Stimulated activated CD8-positive, alpha-beta memory T cell treated with anti-CD3 and anti-CD28 coated beads, Interleukin-7, amount 100 ng/mL, for 48 hours (primary cell): ENCODE results near the gene EML3.
A peak's percentile ranks its signal among the peaks of the same experiment; 100 is the strongest.
"Not testable (repeated sequence)": the region's sequence is repeated elsewhere in the genome, so short reads cannot be mapped to it uniquely, and the experiment has no call there.

Experiments
- DNase-seq, 2 donors: peaks; one replicate each; pipeline ENCODE4 v3.0.0-alpha.2; 2020; ENCODE audit warnings: low read depth in 1 of 2; ENCODE audit errors: extremely low read depth in 1 of 2

Gene EML3

DNA sequence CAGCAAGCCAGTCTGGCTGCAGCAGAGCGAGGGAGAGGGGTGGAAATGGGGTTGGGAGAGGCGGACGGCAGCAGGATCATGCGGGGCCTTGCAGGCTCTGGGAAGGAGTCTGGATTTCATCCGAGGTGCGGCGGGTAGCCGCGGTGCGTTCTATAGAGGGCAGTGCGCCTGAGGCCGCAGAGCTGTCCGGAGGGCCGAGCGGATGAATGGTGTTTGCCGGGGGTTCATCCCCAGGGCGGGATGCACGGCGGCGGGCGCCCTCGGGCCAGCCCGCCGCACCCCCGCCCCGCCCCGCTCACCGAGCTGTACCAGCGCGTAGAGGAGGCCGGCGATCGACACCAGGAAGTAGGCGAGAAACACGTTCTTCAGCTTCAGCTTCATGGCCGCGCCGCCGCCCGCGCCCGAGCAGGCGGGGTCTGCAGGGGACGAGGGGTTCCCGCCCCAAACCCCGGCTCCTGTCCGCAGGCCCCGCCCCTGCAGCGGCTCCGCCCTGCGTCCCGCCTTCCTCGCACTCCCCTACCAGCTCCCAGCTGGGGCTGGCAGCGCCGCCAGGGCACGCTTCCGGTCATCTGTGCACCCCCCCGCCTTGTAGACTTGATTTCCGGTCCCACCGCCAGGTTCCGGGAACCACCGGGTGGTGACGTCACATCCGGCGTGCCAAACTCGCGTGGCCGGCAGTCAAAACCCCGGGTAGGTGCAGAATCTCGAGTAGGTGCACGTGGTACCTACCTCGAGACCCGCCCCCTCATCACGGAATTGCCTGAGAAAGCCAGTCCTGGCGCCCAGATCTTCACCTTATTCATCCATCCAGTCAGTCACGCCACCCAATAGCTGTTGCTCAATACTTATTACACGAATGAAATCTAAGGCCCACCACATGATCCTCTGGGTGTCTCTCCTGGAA is 9.2 kb upstream of the EML3 start, which contains the start of gene B3GAT3:
Gene B3GAT3 (minus strand): TSS at position 420 of the 904 bp plus-strand sequence. CDS start 39 bp downstream, at position 381.
- DNase-seq = peak; percentile 97 to 98

DNA sequence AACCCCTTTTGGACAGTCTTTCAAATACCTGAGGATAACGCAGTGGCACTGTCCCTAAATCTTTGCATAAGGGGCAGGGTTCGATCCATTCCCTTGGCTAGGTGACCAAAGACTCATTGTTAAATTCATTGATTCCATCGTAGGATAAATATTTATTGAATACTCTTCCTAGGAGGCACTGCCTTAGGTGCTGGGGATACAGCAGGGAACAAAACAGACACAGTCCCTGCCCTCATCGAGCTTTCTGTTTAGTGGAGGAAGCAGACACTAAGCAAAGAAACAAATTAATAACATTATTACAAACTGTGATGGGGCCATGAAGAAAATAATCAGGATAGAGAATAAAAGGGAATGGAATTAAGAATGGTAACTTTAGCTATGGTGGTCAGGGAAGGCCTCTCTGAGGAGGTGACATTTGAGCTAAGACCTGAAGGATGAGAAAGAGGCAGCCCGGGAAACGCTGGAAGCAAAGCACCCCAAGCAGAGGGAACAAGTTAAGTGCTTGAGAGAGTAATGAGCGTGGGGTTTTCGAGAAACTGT is 8.5 kb upstream of the EML3 start:
- no peak for DNase-seq

GRCh38 chr11:62616957-62617356 is 4.4 kb upstream of the EML3 start:
- DNase-seq = not testable (repeated sequence)

- no peak for DNase-seq
These were observed 2.9 kb upstream of the EML3 start for GRCh38 chr11:62615521-62615920.

- peak in 1 of 2 donors; percentile 40 for DNase-seq
These were observed 1.7 kb upstream of the EML3 start for GRCh38 chr11:62614275-62614674.

GRCh38 chr11:62613291-62613778 is 760 bp upstream of the EML3 start:
- no peak for DNase-seq

DNA sequence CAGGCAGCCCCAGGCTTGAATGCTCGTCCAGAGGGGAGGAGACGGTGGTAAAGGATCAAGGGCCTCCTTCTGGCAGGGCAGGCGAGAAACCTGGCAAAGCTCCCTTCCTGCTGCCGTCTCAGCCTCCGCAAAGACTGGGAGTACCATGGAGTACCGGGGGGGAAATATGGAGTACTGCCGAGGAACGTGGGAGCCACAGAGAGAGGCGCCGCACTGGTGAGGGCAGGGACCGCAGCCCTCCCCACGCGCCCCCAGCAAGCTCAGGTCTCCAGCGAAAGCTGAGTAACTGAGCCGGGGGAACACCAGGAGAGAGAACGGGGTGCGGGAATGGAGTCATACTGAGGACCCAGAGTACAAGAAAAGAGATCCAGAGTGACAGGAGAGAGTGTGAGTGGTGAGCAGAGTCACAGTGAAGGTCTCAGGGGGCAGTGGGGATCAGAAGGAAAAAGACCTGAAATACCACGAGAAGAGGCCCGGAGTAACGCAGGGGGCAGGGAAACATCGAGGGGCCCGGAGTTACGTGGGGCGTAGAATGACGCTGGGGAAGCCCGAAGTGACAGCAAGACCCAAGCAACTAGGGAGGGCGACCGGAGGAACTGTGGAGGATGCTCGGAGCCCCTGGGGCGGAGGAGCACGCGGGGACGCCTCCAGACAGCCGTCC is 740 bp downstream of the EML3 start:
- peak in 1 of 2 donors; percentile 33 for DNase-seq

DNA sequence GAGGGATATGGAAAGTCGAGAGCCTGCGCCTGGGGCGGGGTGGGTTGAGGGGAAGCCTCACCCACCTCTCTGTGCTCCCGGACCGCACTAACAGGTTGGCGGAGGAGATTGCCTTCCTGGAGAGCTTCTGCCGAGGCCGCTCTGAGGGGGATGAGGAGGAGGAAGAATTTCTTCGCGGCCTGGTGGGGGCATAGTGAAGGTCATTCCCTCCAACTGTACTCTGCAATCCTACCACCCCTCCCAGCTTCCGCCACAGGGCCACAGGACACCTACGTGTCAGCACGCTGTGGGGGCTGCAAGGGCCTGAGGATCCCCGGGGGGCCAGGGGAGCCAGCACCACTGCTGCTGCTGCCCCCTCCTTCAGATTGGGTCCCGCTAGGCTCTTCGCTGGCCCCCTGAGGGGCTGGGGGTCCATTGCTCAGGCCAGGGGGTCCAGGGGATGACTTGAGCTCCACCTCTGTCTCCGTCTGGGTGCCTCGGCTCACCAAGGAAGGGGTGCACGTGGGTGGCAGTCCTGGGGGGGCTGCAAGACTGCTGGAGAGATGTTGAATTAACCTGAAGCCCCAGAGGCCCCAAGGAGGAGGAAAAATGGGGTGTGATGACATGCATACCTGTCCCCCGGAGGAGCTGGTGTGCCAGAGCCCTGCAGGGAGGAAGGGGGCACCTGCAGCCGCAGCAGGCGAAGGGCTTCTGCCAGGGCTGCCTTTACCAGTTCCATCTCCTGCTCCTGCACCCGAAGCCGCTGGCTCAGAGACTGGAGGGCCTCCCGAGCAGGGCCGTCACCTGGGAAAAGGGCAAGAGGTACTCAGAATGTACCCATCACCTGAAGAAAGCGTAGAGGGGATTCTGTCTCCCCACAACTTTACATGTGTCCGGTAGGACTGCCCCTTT is 1.5 kb downstream of the EML3 start:
- no peak for DNase-seq

GRCh38 chr11:62610403-62610802 is 2.2 kb downstream of the EML3 start:
- DNase-seq = no peak

DNA sequence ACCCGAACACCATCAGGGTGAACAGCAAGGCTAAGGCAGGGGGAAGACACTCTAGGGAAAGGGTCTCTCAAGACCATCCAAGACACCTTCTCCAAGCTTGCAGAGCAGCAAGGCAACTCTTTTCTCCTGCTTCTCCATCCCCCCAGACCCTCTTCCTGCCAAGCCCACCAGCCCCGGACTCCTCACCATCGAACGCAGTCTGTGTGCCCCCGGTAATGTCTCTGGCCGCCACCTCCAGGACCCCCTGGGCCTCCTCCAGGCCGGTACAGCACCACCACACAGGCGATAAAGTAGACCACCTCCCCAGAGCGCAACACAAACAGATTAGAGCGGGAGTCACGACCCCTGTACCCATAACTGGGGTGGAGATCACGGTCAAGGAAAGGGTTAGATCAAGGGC is 3.8 kb downstream of the EML3 start:
- no peak for DNase-seq

- DNase-seq = no peak
These were observed 4.9 kb downstream of the EML3 start for GRCh38 chr11:62607714-62608113.

DNA sequence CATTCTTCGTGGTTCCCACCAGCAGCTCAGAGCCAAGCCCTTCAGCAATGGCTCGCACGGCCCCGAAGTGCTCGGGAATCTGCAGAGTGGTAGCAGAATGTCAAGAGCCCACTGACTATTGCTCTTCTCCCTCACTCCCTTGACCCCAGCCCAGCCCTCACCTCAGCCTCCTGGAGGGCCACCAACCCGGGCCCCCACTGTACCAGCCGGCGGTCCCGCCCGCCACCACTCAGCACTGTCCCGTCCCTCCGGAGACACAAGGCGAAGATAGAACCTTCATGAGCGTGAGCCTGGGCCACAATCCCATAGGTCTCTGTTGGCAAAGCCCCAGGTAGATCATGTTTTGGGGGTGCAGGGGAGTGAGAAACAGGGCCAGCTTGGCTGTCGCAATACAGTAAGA is 6.7 kb downstream of the EML3 start:
- DNase-seq = no peak

DNA sequence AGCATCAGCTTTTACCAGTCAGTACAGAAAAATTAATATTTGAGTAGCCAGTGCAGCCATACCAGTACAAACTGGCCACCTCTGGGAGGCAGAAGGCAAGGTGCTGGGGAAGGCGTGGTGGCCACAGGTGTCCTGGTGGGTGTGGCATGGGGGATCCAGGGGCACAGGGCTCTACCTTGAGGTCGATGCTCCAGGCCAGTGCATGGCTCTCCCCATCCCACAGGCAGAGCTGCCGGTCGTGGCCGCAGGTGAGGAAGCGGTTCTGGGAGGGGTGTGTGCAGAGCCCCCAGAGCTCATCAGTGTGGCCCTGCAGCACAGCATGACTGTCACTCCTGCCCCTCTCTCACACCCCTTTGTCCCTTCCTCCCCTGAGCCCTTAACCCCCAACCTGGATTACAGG is 7.1 kb downstream of the EML3 start:
- no peak for DNase-seq

DNA sequence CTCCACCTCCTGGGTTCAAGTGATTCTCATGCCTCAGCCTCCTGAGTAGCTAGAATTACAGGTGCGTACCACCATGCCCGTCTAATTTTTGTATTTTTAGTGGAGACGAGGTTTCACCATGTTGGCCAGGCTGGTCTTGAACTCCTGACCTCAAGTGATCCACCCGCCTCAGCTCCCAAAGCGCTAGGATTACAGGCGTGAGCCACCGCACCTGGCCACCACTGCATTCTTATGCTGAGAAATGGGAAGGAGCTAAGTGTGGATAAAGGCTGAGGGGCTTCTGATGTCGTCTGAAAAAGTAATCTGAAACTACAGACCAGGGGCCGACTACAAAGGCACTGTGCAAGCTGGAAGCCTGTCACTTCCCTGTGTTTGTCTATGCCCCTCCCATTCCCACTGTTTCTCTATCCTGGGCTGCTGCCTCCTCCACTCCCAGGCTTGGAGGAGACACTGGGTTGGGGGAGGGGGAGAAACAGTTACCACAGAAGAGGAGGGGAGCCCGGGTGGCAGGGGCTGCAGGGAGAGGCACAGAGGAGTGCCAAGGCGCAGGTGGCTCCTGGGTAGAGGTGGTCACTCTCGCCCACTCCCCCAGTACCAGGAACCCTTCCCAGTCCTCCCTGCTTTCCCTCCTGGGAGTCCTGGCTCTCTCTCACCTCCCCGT is 8.0 kb downstream of the EML3 start:
- DNase-seq = no peak

DNA sequence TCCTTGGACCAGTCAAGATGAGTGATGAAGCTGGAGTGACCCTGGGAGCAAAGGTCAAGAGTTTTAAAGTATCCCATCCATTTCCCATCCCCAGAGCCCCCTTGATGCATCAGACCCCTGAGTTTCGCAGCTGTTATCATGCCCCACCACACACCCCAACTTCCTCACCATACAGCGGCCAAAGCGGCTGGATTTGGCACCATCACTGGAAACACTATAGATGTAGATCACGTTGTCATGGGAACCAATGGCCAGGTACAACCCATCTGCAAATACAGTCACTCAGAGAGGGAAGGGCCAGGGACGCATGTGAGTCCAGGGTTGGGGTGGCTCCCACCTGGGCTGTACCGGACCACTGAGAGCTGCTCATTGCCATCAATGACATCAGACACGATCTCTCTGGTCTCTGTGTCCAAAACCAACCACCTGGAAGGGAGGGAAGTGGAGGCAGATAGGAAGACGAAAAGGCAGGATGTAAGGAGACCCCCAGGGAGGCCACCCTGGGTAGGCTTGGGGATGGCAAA is 8.7 kb downstream of the EML3 start:
- no peak for DNase-seq

- DNase-seq = no peak
These were observed 9.5 kb downstream of the EML3 start for GRCh38 chr11:62603072-62603408.

- DNase-seq = no peak
These were observed 10.2 kb downstream of the EML3 start for GRCh38 chr11:62602141-62603071.

- DNase-seq = peak; percentile 99
These were observed 11.0 kb downstream of the EML3 start, which contains the start of gene MTA2 for GRCh38 chr11:62601372-62602140. Gene MTA2 (minus strand): TSS chr11:62601865. CDS start chr11:62601450, 415 bp downstream.
